H1 (cell line): ENCODE data around the gene STX8. TPM values are rescaled to one million over a fixed set of nuclear protein-coding genes. Genes with fewer than 3 reads are reported as not detected.

Experiments used
- CTCF ChIA-PET: fragments of 300-600 bp; sonication (Branson Sonifier 250); formaldehyde crosslinking; loops from one replicate; lab custom pipeline; 2021; ENCODE audit not compliant: partially characterized antibody; lab: Charles Lee
- POLR2A ChIA-PET: fragments of 300-600 bp; sonication (Branson Sonifier 250); formaldehyde crosslinking; loops from one replicate; lab custom pipeline; 2021; ENCODE audit warnings: inconsistent platforms; ENCODE audit not compliant: partially characterized antibody; lab: Charles Lee
- DNase-seq, 2 experiments: peaks; one replicate each; pipeline versions ENCODE4 v3.0.0 to v3.0.0-alpha.2; 2010 to 2022; ENCODE audit warnings: low spot score in 2 of 2, low read depth in 1 of 2, mixed read lengths in 1 of 2
- FAIRE-seq: peaks from 2 replicates; lab custom pipeline; 2011; peaks lifted over from hg19 to GRCh38; lab: Jason Lieb, UNC
- H2AFZ ChIP-seq: 2 replicates; pipeline ENCODE4 v1.8.1; 2012; ENCODE audit warnings: low read length, inconsistent platforms
- H2AK5ac ChIP-seq: 2 replicates; pipeline ENCODE4 v1.6.1; 2013; ENCODE audit warnings: low read depth, low read length
- H2BK120ac ChIP-seq: replicated peaks from 2 replicates; pipeline ENCODE3; 2013; ENCODE audit warnings: low read depth, low read length, inconsistent platforms
- H2BK12ac ChIP-seq: 2 replicates; pipeline ENCODE4 v1.6.1; 2013; ENCODE audit warnings: low read depth, low read length
- H2BK15ac ChIP-seq: 2 replicates; pipeline ENCODE4 v1.6.1; 2013; ENCODE audit warnings: low read length
- H2BK20ac ChIP-seq: 2 replicates; pipeline ENCODE4 v1.6.1; 2013; ENCODE audit warnings: low read length
- H2BK5ac ChIP-seq: 2 replicates; pipeline ENCODE4 v1.6.1; 2013; ENCODE audit warnings: low read depth, low read length
- H3K14ac ChIP-seq: 2 replicates; pipeline ENCODE4 v1.6.1; 2013; ENCODE audit warnings: inconsistent platforms; ENCODE audit not compliant: insufficient read length
- H3K18ac ChIP-seq: 2 replicates; pipeline ENCODE4 v1.6.1; 2013; ENCODE audit warnings: low read length; ENCODE audit errors: extremely low read depth
- H3K23ac ChIP-seq: 2 replicates; pipeline ENCODE4 v1.6.1; 2013; ENCODE audit warnings: inconsistent platforms; ENCODE audit not compliant: insufficient read length
- H3K23me2 ChIP-seq: 2 replicates; pipeline ENCODE4 v1.6.1; 2013; ENCODE audit warnings: low read depth, low read length
- H3K27ac ChIP-seq: 2 replicates; pipeline ENCODE4 v1.6.1; 2011; ENCODE audit warnings: low read depth, low read length, inconsistent platforms
- H3K27me3 ChIP-seq, 4 experiments: replicated peaks in 1 of 4; 1 replicate in 1 of 4; 2 replicates in 3 of 4; pipeline versions ENCODE4 v1.6.1 to v1.8.1; 2011 to 2013; ENCODE audit warnings: low read length in 3 of 4, mild to moderate bottlenecking in 3 of 4, inconsistent platforms in 2 of 4, mixed read lengths in 2 of 4, moderate library complexity in 1 of 4; ENCODE audit not compliant: control insufficient read depth in 3 of 4, insufficient read depth in 3 of 4; ENCODE audit errors: extremely low read depth in 1 of 4
- H3K36me3 ChIP-seq, 4 experiments: 2 replicates each; pipeline versions ENCODE4 v1.6.1 to v1.8.1; 2011 to 2013; ENCODE audit warnings: mild to moderate bottlenecking in 4 of 4, low read length in 3 of 4, moderate library complexity in 2 of 4, control low read depth in 1 of 4, inconsistent platforms in 1 of 4; ENCODE audit not compliant: insufficient read depth in 4 of 4, control insufficient read depth in 2 of 4
- H3K4ac ChIP-seq: replicated peaks from 2 replicates; pipeline ENCODE3; 2013; ENCODE audit warnings: low read length, low read depth, mixed read lengths, inconsistent platforms; ENCODE audit not compliant: insufficient read length
- H3K4me1 ChIP-seq, 4 experiments: replicated peaks in 1 of 4; 1 replicate in 1 of 4; 2 replicates in 3 of 4; pipeline versions ENCODE4 v1.6.1 to v1.8.1; 2011 to 2013; ENCODE audit warnings: low read length in 3 of 4, inconsistent platforms in 2 of 4, mixed read lengths in 1 of 4; ENCODE audit not compliant: insufficient read depth in 4 of 4, control insufficient read depth in 3 of 4
- H3K4me2 ChIP-seq, 2 experiments: 2 replicates each; pipeline versions ENCODE4 v1.6.1 to v1.8.1; 2011 to 2013; ENCODE audit warnings: low read depth in 2 of 2, low read length in 2 of 2, control low read depth in 1 of 2, inconsistent platforms in 1 of 2, mild to moderate bottlenecking in 1 of 2; ENCODE audit not compliant: insufficient read depth in 1 of 2
- H3K4me3 ChIP-seq, 4 experiments: fragments of 200-600, 300-600 bp in 1 of 4; sonication (generic), shearing (Covaris generic), sonication (Bioruptor Twin) in 1 of 4; 2 replicates each; pipeline versions ENCODE4 v1.5.1 to v1.8.1; 2011 to 2016; ENCODE audit warnings: low read length in 4 of 4, low read depth in 3 of 4, control low read depth in 2 of 4, inconsistent platforms in 2 of 4, mild to moderate bottlenecking in 2 of 4, mixed read lengths in 1 of 4, moderate library complexity in 1 of 4; ENCODE audit not compliant: insufficient read depth in 2 of 4; ENCODE audit errors: extremely low read depth in 1 of 4
- H3K56ac ChIP-seq: replicated peaks from 2 replicates; pipeline ENCODE3; 2013; ENCODE audit warnings: low read depth, mild to moderate bottlenecking, mixed read lengths, low read length, inconsistent platforms; ENCODE audit not compliant: insufficient read length
- H3K79me1 ChIP-seq: 2 replicates; pipeline ENCODE4 v1.6.1; 2013; ENCODE audit warnings: low read depth, low read length, control low read depth
- H3K79me2 ChIP-seq, 2 experiments: 2 replicates each; pipeline versions ENCODE4 v1.6.1 to v1.8.1; 2012 to 2013; ENCODE audit warnings: low read length in 2 of 2, mild to moderate bottlenecking in 2 of 2, inconsistent platforms in 1 of 2; ENCODE audit not compliant: insufficient read depth in 2 of 2, control insufficient read depth in 1 of 2
- H3K9ac ChIP-seq, 4 experiments: replicated peaks in 1 of 4; 1 replicate in 1 of 4; 2 replicates in 3 of 4; pipeline versions ENCODE4 v1.6.1 to v1.8.1; 2011 to 2013; ENCODE audit warnings: low read depth in 3 of 4, low read length in 3 of 4, control low read depth in 2 of 4, mild to moderate bottlenecking in 2 of 4, moderate library complexity in 2 of 4, inconsistent platforms in 1 of 4; ENCODE audit errors: extremely low read depth in 1 of 4
- H3K9me3 ChIP-seq, 2 experiments: 2 replicates each; pipeline versions ENCODE4 v1.6.1 to v1.8.1; 2012 to 2013; ENCODE audit warnings: mild to moderate bottlenecking in 2 of 2, moderate library complexity in 2 of 2, control low read depth in 1 of 2, inconsistent platforms in 1 of 2, low read depth in 1 of 2, low read length in 1 of 2, mixed read lengths in 1 of 2; ENCODE audit not compliant: insufficient read depth in 2 of 2
- H4K20me1 ChIP-seq, 2 experiments: replicated peaks in 1 of 2; 2 replicates each; pipeline versions ENCODE3 to v1.8.1; 2011 to 2013; ENCODE audit warnings: inconsistent platforms in 2 of 2, low read length in 2 of 2, mild to moderate bottlenecking in 1 of 2; ENCODE audit not compliant: insufficient read depth in 2 of 2, control insufficient read depth in 1 of 2
- H4K5ac ChIP-seq: 2 replicates; pipeline ENCODE4 v1.6.1; 2013; ENCODE audit warnings: low read length, low read depth, mixed read lengths, inconsistent platforms; ENCODE audit not compliant: insufficient read length
- H4K8ac ChIP-seq: 2 replicates; pipeline ENCODE4 v1.8.0; 2013; ENCODE audit warnings: mild to moderate bottlenecking, moderate library complexity, low read length, inconsistent platforms; ENCODE audit not compliant: insufficient read depth; ENCODE audit errors: extremely low read depth
- H4K91ac ChIP-seq: replicated peaks from 2 replicates; pipeline ENCODE3; 2013; ENCODE audit warnings: low read length, mixed read lengths, inconsistent platforms; ENCODE audit not compliant: insufficient read length
- KDM4A ChIP-seq: IDR thresholded peaks from one replicate; pipeline ENCODE4 v1.7.1; 2012; ENCODE audit warnings: low read depth, mild to moderate bottlenecking, moderate library complexity, low read length, inconsistent platforms; ENCODE audit not compliant: severe bottlenecking
- TBP ChIP-seq: IDR thresholded peaks from 2 replicates; pipeline ENCODE4 v1.6.1; 2011; ENCODE audit warnings: low read depth, low read length, improper control_type of control experiment
- WGBS, 2 experiments: shearing (Covaris generic) in 1 of 2; methylation state at CpG; one replicate each; pipeline versions ENCODE4 v1.1.6 to v1.1.7; 2013 to 2015; ENCODE audit warnings: low lambda C conversion rate in 2 of 2, mixed read lengths in 2 of 2, inconsistent platforms in 1 of 2, low coverage in 1 of 2, missing lambda C conversion rate in 1 of 2; ENCODE audit not compliant: insufficient replicate concordance in 2 of 2, insufficient coverage in 1 of 2, insufficient read length in 1 of 2; ENCODE audit errors: extremely low coverage in 1 of 2, missing lambda C conversion rate in 1 of 2; 5-methylcytosine and 5-hydroxymethylcytosine counted together
- polyA plus RNA-seq, 7 experiments: library from polyadenylated mRNA; depleted of rRNA in 3 of 7; stranded (reverse) in 5 of 7; unstranded in 2 of 7; fragments of >200 nt in 5 of 7; fragments of 200-250 nt in 2 of 7; gene quantifications; 1 replicate in 5 of 7; 2 replicates in 1 of 7; 4 replicates in 1 of 7; pipeline versions ENCODE4 v1.2.1 to v1.2.3, GENCODE V29; 2011 to 2013; ENCODE audit warnings: missing spikeins in 2 of 7, mixed read lengths in 2 of 7
- total RNA-seq: library from RNA; stranded (reverse); fragmentation: NEBNext Ultra II Directional; extraction: Animal tissue kit (Norgen Biotek cat#: 25700); gene quantifications from 2 replicates; pipeline ENCODE4 v1.2.1, GENCODE V29; 2021

STX8 gene
- total and polyA plus RNA-seq, 2 of the 8 experiments (the other 6 are each of a cell fraction or from before 2014, with no cell fraction given) = 22.8 to 42.5 TPM

DNA sequence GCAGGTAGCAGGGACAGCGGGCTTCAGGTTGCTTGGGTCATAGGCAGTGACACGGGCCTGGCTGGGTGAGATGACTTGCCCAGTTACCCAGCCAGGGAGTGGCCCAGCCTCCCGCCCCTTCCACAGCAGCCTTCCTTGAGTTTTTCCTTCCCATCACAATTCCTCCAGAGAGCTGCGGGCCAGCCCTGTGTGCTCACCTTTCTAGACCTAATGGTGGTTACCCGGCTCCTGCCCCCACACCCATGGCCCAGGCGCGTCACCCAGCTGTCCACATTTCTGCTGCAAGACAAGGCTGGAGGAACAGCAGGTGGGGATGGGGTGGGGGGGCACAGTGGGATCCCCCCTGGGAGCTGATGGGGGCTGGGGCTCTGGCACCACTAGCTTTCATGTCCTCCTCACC, 351.1 kb downstream of the STX8 start:
- no peak overlapping the region for H2BK120ac ChIP-seq
- no peak overlapping the region for H4K91ac ChIP-seq
- H2BK12ac ChIP-seq = 0 out of 2 replicates have a peak overlapping the region, but pooled peaks have one; percentile 27
- ChIA-PET CTCF (interaction anchor here (0.6 to 2.9 kb wide), 12 partner anchors 8 to 439 kb away, joined by 3 to 9 read pairs (median 4); no protein-coding TSS in a partner anchor), POLR2A (interaction anchor here (1.0 to 1.3 kb wide), 3 partner anchors 16 to 56 kb away, joined by 3 to 4 read pairs (median 3); no protein-coding TSS in a partner anchor)
- no peak overlapping the region for H3K4me3 ChIP-seq
- H2AFZ ChIP-seq = no peak overlapping the region
- H3K9me3 ChIP-seq = no peaks in the 10 kb centered on the region
- H2BK15ac ChIP-seq = no peak overlapping the region; the same call in 1 of the 2 replicates
- no peak overlapping the region for H3K14ac ChIP-seq
- no peaks in the 10 kb centered on the region for H3K79me2 ChIP-seq
- no peak overlapping the region for H3K56ac ChIP-seq
- peaks cover 12% of the 10 kb centered on the region for H3K23me2 ChIP-seq
- peaks cover 0 to 2% (median 0%) of the 10 kb centered on the region in 4 experiments; a peak in 2 of 7 replicates for H3K27me3 ChIP-seq
- no peak overlapping the region for H3K27ac ChIP-seq
- H3K23ac ChIP-seq = no peak overlapping the region
- peaks cover 0 to 28% (median 14%) of the 10 kb centered on the region in 4 experiments; a peak in 6 of 7 replicates for H3K4me1 ChIP-seq
- no peak overlapping the region for H4K5ac ChIP-seq
- H2BK5ac ChIP-seq = no peak overlapping the region
- TF ChIP-seq TBP = no peak
- TF ChIP-seq KDM4A = no peak
- no peak overlapping the region for H3K4me2 ChIP-seq
- 0 out of 2 replicates have a peak overlapping the region, but pooled peaks have one; percentile 32 for H2BK20ac ChIP-seq
- peaks cover 0 to 15% of the 10 kb centered on the region in 2 experiments for H4K20me1 ChIP-seq
- H4K8ac ChIP-seq = no peak overlapping the region
- peak overlapping the region; percentile 71 for H3K18ac ChIP-seq
- H3K36me3 ChIP-seq = peaks cover 0 to 6% (median 0%) of the 10 kb centered on the region in 4 experiments; a peak in 1 of 8 replicates
- no peak overlapping the region for H2AK5ac ChIP-seq
- H3K9ac ChIP-seq = no peak overlapping the region
- H3K79me1 ChIP-seq = no peaks in the 10 kb centered on the region
- no peak overlapping the region for H3K4ac ChIP-seq
- FAIRE-seq = no peak
- 93% methylated on average over 7 of the region's 7 CpGs; no CpG with 5 or more reads in 1 of the 2 experiments for WGBS, 2 experiments
- DNase-seq = no peak
